Skeletal muscle cell (primary cell): ENCODE data around the gene ULBP2.
"Not testable (repeated sequence)": the region's sequence is repeated elsewhere in the genome, so short reads cannot be mapped to it uniquely, and the experiment has no call there.

ENCODE experiments used
- DNase-seq: peaks from one replicate; pipeline ENCODE4 v3.0.0-alpha.2; 2010; ENCODE audit warnings: low read depth
- H3K4me3 ChIP-seq: 2 replicates; pipeline ENCODE4 v1.5.1; 2011; ENCODE audit warnings: low read depth, mild to moderate bottlenecking, control low read depth, low read length, moderate library complexity

Gene ULBP2

GRCh38 chr6:149907317-149907716 lies 34.5 kb upstream of the ULBP2 start:
- no peak for DNase-seq
- no peak overlapping the region for H3K4me3 ChIP-seq

- DNase-seq, H3K4me3 ChIP-seq: not testable (repeated sequence)
Measured at GRCh38 chr6:149908480-149908879, 33.3 kb upstream of the ULBP2 start.

GRCh38 chr6:149909701-149910470 lies 31.9 kb upstream of the ULBP2 start:
- no peak overlapping the region for H3K4me3 ChIP-seq

GRCh38 chr6:149910721-149911151 lies 31.1 kb upstream of the ULBP2 start:
- no peak for DNase-seq
- no peak overlapping the region for H3K4me3 ChIP-seq

More at GRCh38 chr6:149909701-149910470, 31.9 kb upstream of the ULBP2 start:
- no peak for DNase-seq

- H3K4me3 ChIP-seq, DNase-seq: not testable (repeated sequence)
Measured at GRCh38 chr6:149912680-149913079, 29.1 kb upstream of the ULBP2 start.

- DNase-seq = no peak
Measured at GRCh38 chr6:149913085-149913484, 28.7 kb upstream of the ULBP2 start.

GRCh38 chr6:149913540-149914240 lies 28.1 kb upstream of the ULBP2 start:
- no peak for DNase-seq
- H3K4me3 ChIP-seq = no peak overlapping the region

More at GRCh38 chr6:149913085-149913484, 28.7 kb upstream of the ULBP2 start:
- no peak overlapping the region for H3K4me3 ChIP-seq

- DNase-seq = no peak
Measured at GRCh38 chr6:149915970-149916865, 25.6 kb upstream of the ULBP2 start.

GRCh38 chr6:149917679-149918078 lies 24.1 kb upstream of the ULBP2 start:
- no peak for DNase-seq
- H3K4me3 ChIP-seq = no peak overlapping the region

More at GRCh38 chr6:149915970-149916865, 25.6 kb upstream of the ULBP2 start:
- H3K4me3 ChIP-seq = no peak overlapping the region

GRCh38 chr6:149918151-149918905 lies 23.5 kb upstream of the ULBP2 start:
- DNase-seq = no peak
- H3K4me3 ChIP-seq = no peak overlapping the region

GRCh38 chr6:149919126-149919833 lies 22.5 kb upstream of the ULBP2 start:
- DNase-seq, H3K4me3 ChIP-seq: not testable (repeated sequence)

- no peak for DNase-seq
- H3K4me3 ChIP-seq = no peak overlapping the region
Measured at GRCh38 chr6:149919834-149920225, 22.0 kb upstream of the ULBP2 start.

GRCh38 chr6:149921361-149921760 lies 20.5 kb upstream of the ULBP2 start:
- no peak overlapping the region for H3K4me3 ChIP-seq
- no peak for DNase-seq

GRCh38 chr6:149922091-149922490 lies 19.7 kb upstream of the ULBP2 start:
- not testable (repeated sequence) for DNase-seq
- H3K4me3 ChIP-seq = peak overlapping the region; percentile 56

GRCh38 chr6:149922642-149923326 lies 19.0 kb upstream of the ULBP2 start, which contains the start of gene RAET1G:
Gene RAET1G (minus strand): TSS chr6:149923121. CDS start chr6:149923010, 111 bp downstream.
- H3K4me3 ChIP-seq = peak within 1 kb of the TSS; percentile 56
- DNase-seq = peak; percentile 93

GRCh38 chr6:149923327-149923986 lies 18.4 kb upstream of the ULBP2 start:
- DNase-seq = no peak
- H3K4me3 ChIP-seq = peak overlapping the region; percentile 56

GRCh38 chr6:149924206-149924932 lies 17.4 kb upstream of the ULBP2 start:
- no peak for DNase-seq
- H3K4me3 ChIP-seq = no peak overlapping the region
